Neural progenitor cell (in vitro differentiated cells): ENCODE data around the gene TMEM121. TPM values are rescaled to one million over a fixed set of nuclear protein-coding genes. Genes with fewer than 3 reads are reported as not detected.

Experiments
- DNase-seq: peaks from one replicate; pipeline ENCODE4 v3.0.0-alpha.2; 2016; ENCODE audit warnings: low spot score
- H2AFZ ChIP-seq: fragments of 200-600 bp; sonication (generic); replicated peaks from 2 replicates; pipeline ENCODE4 v1.6.1; 2016; ENCODE audit warnings: antibody characterized with exemption
- H3F3A ChIP-seq: fragments of 200-600 bp; sonication (generic); 2 replicates; pipeline ENCODE4 v1.6.1; 2016; ENCODE audit warnings: antibody characterized with exemption, low read depth
- H3K27ac ChIP-seq: fragments of 200-600 bp; sonication (generic); 2 replicates; pipeline ENCODE4 v1.5.1; 2016; ENCODE audit warnings: mild to moderate bottlenecking
- H3K27me3 ChIP-seq: fragments of 200-600 bp; sonication (generic); 2 replicates; pipeline ENCODE4 v1.6.1; 2016; ENCODE audit warnings: mild to moderate bottlenecking, moderate library complexity
- H3K36me3 ChIP-seq: fragments of 200-600 bp; sonication (generic); 2 replicates; pipeline ENCODE4 v1.5.1; 2016
- H3K4me1 ChIP-seq: fragments of 200-600 bp; sonication (generic); 2 replicates; pipeline ENCODE4 v1.6.1; 2016; ENCODE audit warnings: mixed run types
- H3K4me2 ChIP-seq: fragments of 200-600 bp; sonication (generic); 2 replicates; pipeline ENCODE4 v1.6.1; 2016
- H3K4me3 ChIP-seq: fragments of 200-600 bp; sonication (generic); 2 replicates; pipeline ENCODE4 v1.5.1; 2016
- H3K79me2 ChIP-seq: fragments of 200-600 bp; sonication (generic); 2 replicates; pipeline ENCODE4 v1.6.1; 2016; ENCODE audit warnings: low read depth
- H3K9ac ChIP-seq: fragments of 200-600 bp; sonication (generic); 2 replicates; pipeline ENCODE4 v1.6.1; 2016
- H3K9me3 ChIP-seq: fragments of 200-600 bp; sonication (generic); 2 replicates; pipeline ENCODE4 v1.5.1; 2016; ENCODE audit warnings: low read depth
- H4K20me1 ChIP-seq: fragments of 200-600 bp; sonication (generic); 2 replicates; pipeline ENCODE4 v1.6.1; 2016; ENCODE audit warnings: low read depth
- H3K27ac Mint-ChIP-seq: 3 replicates; pipeline ENCODE4 v1.8.0; 2021; ENCODE audit warnings: mixed read lengths
- H3K27me3 Mint-ChIP-seq: 2 replicates; pipeline ENCODE4 v1.8.0; 2022; ENCODE audit warnings: low read depth, mild to moderate bottlenecking, inconsistent platforms, moderate library complexity, mixed read lengths; ENCODE audit not compliant: insufficient read depth
- H3K36me3 Mint-ChIP-seq: 3 replicates; pipeline ENCODE4 v1.8.0; 2021; ENCODE audit warnings: mixed read lengths
- H3K4me1 Mint-ChIP-seq: 3 replicates; pipeline ENCODE4 v1.8.0; 2021; ENCODE audit warnings: mixed read lengths
- H3K4me3 Mint-ChIP-seq: 3 replicates; pipeline ENCODE4 v1.8.0; 2021; ENCODE audit warnings: mild to moderate bottlenecking, moderate library complexity, mixed read lengths
- H3K9me3 Mint-ChIP-seq: 3 replicates; pipeline ENCODE4 v1.8.0; 2020; ENCODE audit warnings: mixed read lengths
- EZH2 ChIP-seq: fragments of 200-600 bp; sonication (generic); IDR thresholded peaks from 2 replicates; pipeline ENCODE4 v1.6.1; 2017; ENCODE audit warnings: antibody characterized with exemption, mild to moderate bottlenecking, moderate library complexity
- EZH2phosphoT487 ChIP-seq: fragments of 200-600 bp; sonication (generic); IDR thresholded peaks from 2 replicates; pipeline ENCODE4 v1.6.1; 2017; ENCODE audit warnings: antibody characterized with exemption
- total RNA-seq: library from RNA; depleted of rRNA; stranded (reverse); fragments of >200 nt; gene quantifications from 2 replicates; pipeline ENCODE4 v1.2.3, GENCODE V29; 2015; ENCODE audit warnings: low replicate concordance
- TF ChIP-seq, protein P1 (sequence below): fragments of 200-600 bp; sonication (generic); IDR thresholded peaks from 2 replicates; pipeline ENCODE4 v1.5.1; 2017; ENCODE audit warnings: antibody characterized with exemption, mild to moderate bottlenecking

The TMEM121 gene
- total RNA-seq, 1 donor from 2014 or later, result 0.90 TPM

DNA sequence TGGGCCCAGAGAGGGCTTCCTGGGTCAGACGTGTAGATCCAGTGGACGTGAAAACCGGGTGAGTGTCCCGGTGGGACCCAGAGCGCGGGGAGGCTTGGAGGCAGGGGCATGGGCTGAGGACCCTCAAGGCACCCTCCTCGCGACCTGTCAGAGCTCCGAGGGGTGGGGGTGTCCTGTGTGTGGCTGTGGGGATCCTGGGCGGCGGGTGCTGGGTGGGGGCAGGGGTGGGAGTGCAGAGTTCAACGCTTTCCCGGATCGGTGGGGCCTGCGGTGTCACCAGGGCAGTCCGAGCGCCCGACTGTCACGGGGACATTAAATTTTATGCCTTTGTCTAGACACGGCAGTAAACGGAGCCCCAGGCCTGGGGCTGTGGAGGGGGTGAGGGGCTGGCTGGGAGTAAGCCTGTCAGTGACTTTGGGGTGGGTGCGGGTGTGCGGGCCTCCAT, 1.0 kb downstream of the TMEM121 start:
- Histone ChIP-seq H3F3A (no peaks in the 10 kb centered on the region), H2AFZ (no peak overlapping the region), H3K9me3 (no peaks in the 10 kb centered on the region), H3K79me2 (no peaks in the 10 kb centered on the region), H3K27ac (no peak overlapping the region), H3K4me2 (peak overlapping the region; percentile 72), H3K27me3 (peaks cover 65% of the 10 kb centered on the region), H4K20me1 (no peaks in the 10 kb centered on the region), H3K4me3 (peak overlapping the region; percentile 45), H3K4me1 (no peaks in the 10 kb centered on the region), H3K9ac (no peak overlapping the region), H3K36me3 (no peaks in the 10 kb centered on the region)
- peaks cover 6% of the 10 kb centered on the region for H3K27me3 Mint-ChIP-seq
- no peaks in the 10 kb centered on the region for H3K36me3 Mint-ChIP-seq
- DNase-seq, result no peak
- no peak overlapping the region for H3K27ac Mint-ChIP-seq
- no peaks in the 10 kb centered on the region for H3K9me3 Mint-ChIP-seq
- peak overlapping the region; percentile 81 for H3K4me3 Mint-ChIP-seq
- TF ChIP-seq, protein P1, sequence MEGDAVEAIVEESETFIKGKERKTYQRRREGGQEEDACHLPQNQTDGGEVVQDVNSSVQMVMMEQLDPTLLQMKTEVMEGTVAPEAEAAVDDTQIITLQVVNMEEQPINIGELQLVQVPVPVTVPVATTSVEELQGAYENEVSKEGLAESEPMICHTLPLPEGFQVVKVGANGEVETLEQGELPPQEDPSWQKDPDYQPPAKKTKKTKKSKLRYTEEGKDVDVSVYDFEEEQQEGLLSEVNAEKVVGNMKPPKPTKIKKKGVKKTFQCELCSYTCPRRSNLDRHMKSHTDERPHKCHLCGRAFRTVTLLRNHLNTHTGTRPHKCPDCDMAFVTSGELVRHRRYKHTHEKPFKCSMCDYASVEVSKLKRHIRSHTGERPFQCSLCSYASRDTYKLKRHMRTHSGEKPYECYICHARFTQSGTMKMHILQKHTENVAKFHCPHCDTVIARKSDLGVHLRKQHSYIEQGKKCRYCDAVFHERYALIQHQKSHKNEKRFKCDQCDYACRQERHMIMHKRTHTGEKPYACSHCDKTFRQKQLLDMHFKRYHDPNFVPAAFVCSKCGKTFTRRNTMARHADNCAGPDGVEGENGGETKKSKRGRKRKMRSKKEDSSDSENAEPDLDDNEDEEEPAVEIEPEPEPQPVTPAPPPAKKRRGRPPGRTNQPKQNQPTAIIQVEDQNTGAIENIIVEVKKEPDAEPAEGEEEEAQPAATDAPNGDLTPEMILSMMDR, result no peak
- TF ChIP-seq EZH2 (no peak), EZH2phosphoT487 (no peak)
- peaks cover 2% of the 10 kb centered on the region for H3K4me1 Mint-ChIP-seq

DNA sequence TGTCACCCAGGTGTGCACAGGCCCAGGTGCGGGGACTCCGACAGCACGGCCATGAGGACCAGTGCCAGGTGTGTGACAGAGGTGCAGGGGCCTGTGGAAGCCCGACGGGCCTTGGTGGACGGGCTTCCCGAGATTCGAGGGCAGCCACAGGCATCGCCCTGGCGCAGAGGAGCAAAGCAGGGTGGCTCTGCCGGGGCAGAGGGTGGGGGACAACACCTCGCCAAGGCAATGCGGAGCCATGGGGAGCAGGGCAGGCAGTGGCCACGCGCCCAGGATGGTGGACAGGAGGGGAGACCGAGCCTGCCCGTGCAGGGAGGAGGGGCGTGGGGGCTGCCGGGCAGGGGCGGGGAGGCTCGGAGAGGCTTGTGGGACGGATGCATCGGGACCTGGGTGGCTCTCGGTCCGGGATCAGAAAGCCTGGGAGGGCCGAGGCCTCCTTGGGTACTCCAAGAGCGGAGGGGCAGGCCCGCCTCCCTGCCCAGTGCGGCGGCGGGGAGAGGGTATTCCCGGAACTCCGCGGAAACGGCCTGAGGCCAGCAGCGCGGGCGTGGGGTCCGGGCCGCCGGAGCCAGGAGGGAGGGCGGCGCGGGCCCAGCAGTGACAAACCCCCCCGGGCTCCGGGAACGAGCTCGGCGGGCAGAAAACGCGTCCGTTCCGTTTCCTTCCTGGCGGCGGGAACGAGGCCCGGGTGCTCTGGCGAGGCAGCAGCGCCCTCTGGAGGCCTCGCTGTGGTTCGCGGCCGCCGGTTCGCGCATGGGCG, 1.6 kb downstream of the TMEM121 start:
- no peaks in the 10 kb centered on the region for H3F3A ChIP-seq
- H3K4me1 ChIP-seq, result no peaks in the 10 kb centered on the region
- H3K4me1 Mint-ChIP-seq, result peaks cover 5% of the 10 kb centered on the region
- H3K4me3 ChIP-seq, result peak overlapping the region; percentile 41
- H3K4me3 Mint-ChIP-seq, result peak overlapping the region; percentile 81
- peak overlapping the region; percentile 70 for H3K4me2 ChIP-seq
- H2AFZ ChIP-seq, result peak overlapping the region; percentile 52
- TF ChIP-seq, protein P1, result peak; percentile 62
- TF ChIP-seq EZH2, result no peak
- H3K27ac ChIP-seq, result no peak overlapping the region
- H3K36me3 ChIP-seq, result no peaks in the 10 kb centered on the region
- peak; percentile 73 for DNase-seq
- no peak overlapping the region for H3K27ac Mint-ChIP-seq
- H3K27me3 ChIP-seq, result peaks cover 61% of the 10 kb centered on the region
- H3K9me3 Mint-ChIP-seq, result no peaks in the 10 kb centered on the region
- H3K9ac ChIP-seq, result no peak overlapping the region
- peaks cover 6% of the 10 kb centered on the region for H3K27me3 Mint-ChIP-seq
- H3K36me3 Mint-ChIP-seq, result no peaks in the 10 kb centered on the region
- H3K79me2 ChIP-seq, result no peaks in the 10 kb centered on the region
- H3K9me3 ChIP-seq, result no peaks in the 10 kb centered on the region
- H4K20me1 ChIP-seq, result no peaks in the 10 kb centered on the region

DNA sequence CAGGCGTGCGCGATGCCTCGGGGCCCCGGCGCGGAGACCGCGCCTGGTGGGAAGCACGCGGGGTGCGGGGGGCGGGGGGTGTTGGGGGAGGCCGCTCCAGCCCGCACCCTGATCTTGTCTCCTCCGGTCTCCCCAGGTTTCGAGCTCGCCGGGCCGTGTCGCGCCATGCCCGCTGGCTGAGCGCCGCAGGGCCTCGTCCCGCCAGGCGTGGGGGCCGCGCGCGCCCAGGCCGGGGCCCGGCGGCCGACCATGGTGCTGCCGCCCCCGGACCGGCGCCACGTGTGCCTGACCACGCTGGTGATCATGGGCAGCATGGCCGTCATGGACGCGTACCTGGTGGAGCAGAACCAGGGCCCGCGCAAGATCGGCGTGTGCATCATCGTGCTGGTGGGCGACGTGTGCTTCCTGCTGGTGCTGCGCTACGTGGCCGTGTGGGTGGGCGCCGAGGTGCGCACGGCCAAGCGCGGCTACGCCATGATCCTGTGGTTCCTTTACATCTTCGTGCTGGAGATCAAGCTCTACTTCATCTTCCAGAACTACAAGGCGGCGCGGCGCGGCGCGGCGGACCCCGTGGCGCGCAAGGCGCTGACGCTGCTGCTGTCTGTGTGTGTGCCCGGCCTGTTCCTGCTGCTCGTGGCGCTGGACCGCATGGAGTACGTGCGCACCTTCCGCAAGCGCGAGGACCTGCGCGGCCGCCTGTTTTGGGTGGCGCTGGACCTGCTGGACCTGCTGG, 2.4 kb downstream of the TMEM121 start:
- no peak for DNase-seq
- Histone ChIP-seq H3K36me3 (no peaks in the 10 kb centered on the region), H3F3A (no peaks in the 10 kb centered on the region), H4K20me1 (no peaks in the 10 kb centered on the region), H3K4me2 (peak overlapping the region; percentile 70), H2AFZ (peak overlapping the region; percentile 52), H3K4me3 (no peak overlapping the region), H3K9me3 (no peaks in the 10 kb centered on the region), H3K27me3 (peaks cover 61% of the 10 kb centered on the region), H3K79me2 (no peaks in the 10 kb centered on the region), H3K27ac (no peak overlapping the region), H3K4me1 (no peaks in the 10 kb centered on the region), H3K9ac (no peak overlapping the region)
- H3K9me3 Mint-ChIP-seq, result no peaks in the 10 kb centered on the region
- H3K4me1 Mint-ChIP-seq, result peaks cover 6% of the 10 kb centered on the region
- no peak overlapping the region for H3K27ac Mint-ChIP-seq
- H3K4me3 Mint-ChIP-seq, result peak overlapping the region; percentile 79
- no peaks in the 10 kb centered on the region for H3K36me3 Mint-ChIP-seq
- no peak for TF ChIP-seq EZH2phosphoT487
- TF ChIP-seq, protein P1, result no peak
- no peak for TF ChIP-seq EZH2
- H3K27me3 Mint-ChIP-seq, result peaks cover 8% of the 10 kb centered on the region
